Frontal cortex (tissue), 4 donors: ENCODE results near the gene ABCG5. TPM values are rescaled to one million over a fixed set of nuclear protein-coding genes. Genes with fewer than 3 reads are reported as not detected.
A peak's percentile ranks its signal among the peaks of the same experiment; 100 is the strongest.

Experiments
- DNase-seq, 2 donors: peaks; one replicate each; pipeline ENCODE4 v3.0.0; 2012; ENCODE audit warnings: low spot score in 2 of 2
- FAIRE-seq: peaks from 2 replicates; lab custom pipeline; 2012; peaks lifted over from hg19 to GRCh38; lab: Jason Lieb, UNC
- total RNA-seq: library from RNA; depleted of rRNA; stranded (reverse); fragments of >200 nt; gene quantifications from one replicate; pipeline ENCODE4 v1.2.3, GENCODE V29; 2014
- donor health status: control.
- donor health status: control.
- donor health status: control.

Gene ABCG5
- total RNA-seq = not detected

GRCh38 chr2:43838560-43839267 is at the start of gene ABCG5, which contains the start of gene ABCG8:
Gene ABCG5 (minus strand): TSS chr2:43838839. CDS start chr2:43838679, 160 bp downstream.
Gene ABCG8 (plus strand): TSS chr2:43838971. CDS start chr2:43839054, 83 bp downstream.
- no peak for FAIRE-seq
- no peak for DNase-seq

GRCh38 chr2:43887176-43887575 is 48.5 kb upstream of the ABCG5 start:
- no peak for FAIRE-seq
- DNase-seq = no peak

- FAIRE-seq (no peak), DNase-seq (no peak)
These were observed 46.5 kb upstream of the ABCG5 start for GRCh38 chr2:43885132-43885632.

- no peak for DNase-seq
- FAIRE-seq = no peak
These were observed 46.0 kb upstream of the ABCG5 start for GRCh38 chr2:43884689-43885088.

GRCh38 chr2:43882312-43882711 is 43.7 kb upstream of the ABCG5 start:
- DNase-seq (no peak), FAIRE-seq (no peak)

- DNase-seq (no peak), FAIRE-seq (no peak)
These were observed 42.3 kb upstream of the ABCG5 start for GRCh38 chr2:43880952-43881351.

- FAIRE-seq (no peak), DNase-seq (no peak)
These were observed 41.8 kb upstream of the ABCG5 start for GRCh38 chr2:43880471-43880870.

GRCh38 chr2:43879261-43879660 is 40.6 kb upstream of the ABCG5 start:
- DNase-seq = no peak

GRCh38 chr2:43877782-43878464 is 39.3 kb upstream of the ABCG5 start:
- FAIRE-seq (no peak), DNase-seq (peak; percentile 27 to 74)

More at GRCh38 chr2:43879261-43879660, 40.6 kb upstream of the ABCG5 start:
- FAIRE-seq = no peak

- DNase-seq (no peak), FAIRE-seq (no peak)
These were observed 36.3 kb upstream of the ABCG5 start for GRCh38 chr2:43874776-43875451.

GRCh38 chr2:43872151-43872550 is 33.5 kb upstream of the ABCG5 start:
- no peak for FAIRE-seq
- DNase-seq = no peak

- DNase-seq = no peak
- no peak for FAIRE-seq
These were observed 16.7 kb upstream of the ABCG5 start for GRCh38 chr2:43855292-43855691.

- FAIRE-seq (no peak), DNase-seq (no peak)
These were observed 16.0 kb upstream of the ABCG5 start for GRCh38 chr2:43854671-43855070.

- no peak for DNase-seq
- FAIRE-seq = no peak
These were observed 14.8 kb upstream of the ABCG5 start for GRCh38 chr2:43853141-43854081.

- DNase-seq = no peak
- no peak for FAIRE-seq
These were observed 13.6 kb upstream of the ABCG5 start for GRCh38 chr2:43852196-43852730.

GRCh38 chr2:43851011-43851980 is 12.7 kb upstream of the ABCG5 start:
- FAIRE-seq (no peak), DNase-seq (no peak)

- FAIRE-seq = no peak
- DNase-seq = no peak
These were observed 9.6 kb upstream of the ABCG5 start for GRCh38 chr2:43848214-43848613.

GRCh38 chr2:43846140-43846793 is 7.6 kb upstream of the ABCG5 start:
- FAIRE-seq = no peak

More at GRCh38 chr2:43846140-43846793, 7.6 kb upstream of the ABCG5 start:
- DNase-seq = no peak
